K562 (cell line): ENCODE data around the gene MZB1. TPM values are rescaled to one million over a fixed set of nuclear protein-coding genes. Genes with fewer than 3 reads are reported as not detected.

Experiments
- CEBPB ChIP-seq: fragments of 450-650 bp; IDR thresholded peaks from 2 replicates; pipeline ENCODE4 v1.6.1; 2016; ENCODE audit warnings: missing genetic modification characterization, missing compliant biosample characterization
- DACH1 ChIP-seq: fragments of 450-650 bp; IDR thresholded peaks from 2 replicates; pipeline ENCODE4 v1.6.1; 2018; ENCODE audit not compliant: partially characterized antibody
- FOXJ2 ChIP-seq: fragments of 200-800 bp; sonication (Bioruptor generic); IDR thresholded peaks from 2 replicates; pipeline ENCODE4 v1.6.1; 2016; ENCODE audit warnings: missing genetic modification characterization, missing compliant biosample characterization
- GATAD2B ChIP-seq: fragments of 450-650 bp; IDR thresholded peaks from 2 replicates; pipeline ENCODE4 v1.6.1; 2017; ENCODE audit warnings: mild to moderate bottlenecking, borderline replicate concordance
- JUND ChIP-seq, 2 experiments: IDR thresholded peaks; 2 replicates in 1 of 2; 3 replicates in 1 of 2; pipeline ENCODE4 v1.6.1; 2011; ENCODE audit warnings: borderline replicate concordance in 2 of 2, low read depth in 2 of 2, low read length in 2 of 2, improper control_type of control experiment in 1 of 2, missing biosample characterization in 1 of 2, missing genetic modification characterization in 1 of 2, missing genetic modification reagents in 1 of 2
- MTA1 ChIP-seq: fragments of 450-650 bp; IDR thresholded peaks from 2 replicates; pipeline ENCODE4 v1.6.1; 2017; ENCODE audit warnings: borderline replicate concordance
- NR2C2 ChIP-seq, 2 experiments: fragments of 200-800 bp in 1 of 2; sonication (Bioruptor generic) in 1 of 2; sonication (generic) in 1 of 2; formaldehyde crosslinking in 1 of 2; IDR thresholded peaks; 2 replicates each; pipeline versions ENCODE4 v1.6.1 to v1.8.0; 2016 to 2022; ENCODE audit warnings: mild to moderate bottlenecking in 1 of 2, missing compliant biosample characterization in 1 of 2, missing genetic modification characterization in 1 of 2, missing genetic modification reagents in 1 of 2
- PHF8 ChIP-seq: fragments of 200-600 bp; sonication (generic); IDR thresholded peaks from 2 replicates; pipeline ENCODE4 v1.6.1; 2012; ENCODE audit warnings: mixed run types, mild to moderate bottlenecking, inconsistent platforms, low read length, moderate library complexity, borderline replicate concordance
- POLR2G ChIP-seq: fragments of 200-400 bp; formaldehyde crosslinking; IDR thresholded peaks from 2 replicates; pipeline ENCODE4 v1.6.1; 2017; ENCODE audit warnings: low read depth, mild to moderate bottlenecking, antibody characterized with exemption, low read length, moderate library complexity
- PRMT5 ChIP-seq: sonication (generic); formaldehyde crosslinking; IDR thresholded peaks from 2 replicates; pipeline ENCODE4 v1.5.0; 2020; ENCODE audit warnings: missing genetic modification reagents
- SNIP1 ChIP-seq: fragments of 450-650 bp; IDR thresholded peaks from 2 replicates; pipeline ENCODE4 v1.7.1; 2017; ENCODE audit warnings: low read depth, mild to moderate bottlenecking
- ZNF316 ChIP-seq: fragments of 450-650 bp; IDR thresholded peaks from 2 replicates; pipeline ENCODE4 v1.6.1; 2016
- ZNF586 ChIP-seq: fragments of 450-650 bp; formaldehyde crosslinking; conservative IDR thresholded peaks from 2 replicates; pipeline ENCODE4 v1.4.0; 2020; ENCODE audit warnings: mild to moderate bottlenecking, moderate library complexity
- polyA plus RNA-seq, 8 experiments: library from polyadenylated mRNA; depleted of rRNA in 4 of 8; stranded (reverse) in 5 of 8; unstranded in 3 of 8; fragments of >200 nt; fragmentation: Nextera tagmentation in 2 of 8; fragmentation: Illumina TruSeq in 1 of 8; extraction: Ambion mirVana in 2 of 8; extraction: Trizol in 1 of 8; gene quantifications; 2 replicates each; pipeline versions ENCODE4 v1.2.1 to v1.2.3, GENCODE V29; 2011 to 2014; ENCODE audit warnings: inconsistent platforms in 1 of 8, missing spikeins in 1 of 8
- total RNA-seq, 7 experiments: library from RNA; depleted of rRNA in 6 of 7; stranded (reverse); fragments of >200 nt in 6 of 7; fragmentation: Illumina TruSeq in 2 of 7; extraction: Trizol in 2 of 7; gene quantifications; 2 replicates each; pipeline versions ENCODE4 v1.2.1 to v1.2.3, GENCODE V29; 2011 to 2021; ENCODE audit warnings: low replicate concordance in 1 of 7
- TF ChIP-seq, protein P1 (sequence below), 2 experiments: fragments of 450-650 bp in 1 of 2; sonication (generic) in 1 of 2; formaldehyde crosslinking in 1 of 2; IDR thresholded peaks in 1 of 2; conservative IDR thresholded peaks in 1 of 2; 2 replicates each; pipeline versions ENCODE4 v1.6.1 to v1.8.1; 2016 to 2023; ENCODE audit warnings: mild to moderate bottlenecking in 2 of 2, moderate library complexity in 2 of 2, inconsistent platforms in 1 of 2, missing genetic modification reagents in 1 of 2
- TF ChIP-seq, protein P2 (sequence below): conservative IDR thresholded peaks from 2 replicates; pipeline ENCODE4 v1.6.1; 2011; ENCODE audit warnings: low read depth, mild to moderate bottlenecking, low read length; ENCODE audit not compliant: control insufficient read depth
- TF ChIP-seq, protein P3 (sequence below): fragments of 450-650 bp; IDR thresholded peaks from 2 replicates; pipeline ENCODE4 v1.6.1; 2017; ENCODE audit warnings: antibody characterized with exemption
- TF ChIP-seq, protein P4 (sequence below), 2 experiments: IDR thresholded peaks; 2 replicates each; pipeline ENCODE4 v1.6.1; 2011; ENCODE audit warnings: borderline replicate concordance in 1 of 2, control low read depth in 1 of 2, low read depth in 1 of 2, low read length in 1 of 2, mild to moderate bottlenecking in 1 of 2, mixed read lengths in 1 of 2, moderate library complexity in 1 of 2; ENCODE audit not compliant: insufficient read depth in 1 of 2, insufficient read length in 1 of 2, poor library complexity in 1 of 2, severe bottlenecking in 1 of 2; ENCODE audit errors: extremely low read depth in 1 of 2
- TF ChIP-seq, protein P5 (sequence below): sonication (generic); formaldehyde crosslinking; IDR thresholded peaks from 2 replicates; pipeline ENCODE4 v1.8.0; 2022; ENCODE audit warnings: mild to moderate bottlenecking, missing genetic modification reagents

Gene MZB1
- total and polyA plus RNA-seq, 9 of the 15 experiments (the other 6 are each of a cell fraction or from before 2014, with no cell fraction given), result 0.13 to 0.31 TPM; not detected in 7

DNA sequence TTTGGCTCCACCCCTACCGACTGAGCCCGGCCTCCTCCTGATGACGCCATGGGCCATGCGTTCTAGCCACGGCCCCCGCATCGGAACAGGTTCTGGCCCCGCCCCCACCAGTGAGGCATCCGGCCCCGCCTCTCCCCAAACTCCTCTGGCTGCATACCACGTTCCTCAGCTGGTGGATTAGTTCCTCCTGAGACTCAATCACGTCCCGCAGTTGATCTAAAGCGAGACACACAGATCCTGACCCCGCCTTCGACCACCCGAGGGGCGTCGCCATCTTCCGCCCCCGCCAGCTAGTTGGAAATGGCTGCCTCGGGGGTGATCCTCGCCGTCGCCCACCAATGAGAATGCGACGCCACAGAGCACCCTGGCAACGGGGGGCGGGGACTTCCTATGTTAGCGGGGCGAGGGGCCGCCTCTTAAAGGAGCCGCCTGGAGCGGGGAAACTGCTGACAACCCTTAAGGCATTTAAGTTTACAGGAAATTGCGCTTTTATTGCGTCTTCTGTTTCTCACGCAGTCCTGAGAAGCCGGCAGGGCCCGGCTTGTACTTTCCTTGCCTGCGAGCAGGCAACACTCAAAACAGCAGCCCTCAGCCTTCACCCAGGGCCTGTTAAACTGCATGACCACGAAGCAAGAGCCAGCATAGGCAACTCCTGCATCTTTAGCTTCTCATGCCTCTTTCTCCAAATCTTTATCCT, 14.2 kb upstream of the MZB1 start, which contains the start of gene SPATA24 (continued):
- TF ChIP-seq, protein P1, sequence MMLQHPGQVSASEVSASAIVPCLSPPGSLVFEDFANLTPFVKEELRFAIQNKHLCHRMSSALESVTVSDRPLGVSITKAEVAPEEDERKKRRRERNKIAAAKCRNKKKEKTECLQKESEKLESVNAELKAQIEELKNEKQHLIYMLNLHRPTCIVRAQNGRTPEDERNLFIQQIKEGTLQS (IDR thresholded peaks at IDR 0.05), result peak; percentile 90
- TF ChIP-seq, protein P1 (CRISPR knock-in tag; conservative IDR thresholded peaks at IDR 0.05), result no peak
- peak; percentile 81 for TF ChIP-seq JUND (IDR thresholded peaks at IDR 0.05; ENCODE audit: borderline replicate concordance, low read depth, low read length)
- TF ChIP-seq JUND (tag; IDR thresholded peaks at IDR 0.05; ENCODE audit: borderline replicate concordance, low read depth, low read length), result no peak; the same call in 2 of the 3 replicates
- no peak for TF ChIP-seq PRMT5 (CRISPR knock-in tag)
- TF ChIP-seq, protein P2, sequence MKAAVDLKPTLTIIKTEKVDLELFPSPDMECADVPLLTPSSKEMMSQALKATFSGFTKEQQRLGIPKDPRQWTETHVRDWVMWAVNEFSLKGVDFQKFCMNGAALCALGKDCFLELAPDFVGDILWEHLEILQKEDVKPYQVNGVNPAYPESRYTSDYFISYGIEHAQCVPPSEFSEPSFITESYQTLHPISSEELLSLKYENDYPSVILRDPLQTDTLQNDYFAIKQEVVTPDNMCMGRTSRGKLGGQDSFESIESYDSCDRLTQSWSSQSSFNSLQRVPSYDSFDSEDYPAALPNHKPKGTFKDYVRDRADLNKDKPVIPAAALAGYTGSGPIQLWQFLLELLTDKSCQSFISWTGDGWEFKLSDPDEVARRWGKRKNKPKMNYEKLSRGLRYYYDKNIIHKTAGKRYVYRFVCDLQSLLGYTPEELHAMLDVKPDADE, result peak; percentile 46; the same call in 1 of the 2 replicates
- TF ChIP-seq CEBPB (tag), result no peak
- TF ChIP-seq GATAD2B, result no peak
- TF ChIP-seq, protein P3, sequence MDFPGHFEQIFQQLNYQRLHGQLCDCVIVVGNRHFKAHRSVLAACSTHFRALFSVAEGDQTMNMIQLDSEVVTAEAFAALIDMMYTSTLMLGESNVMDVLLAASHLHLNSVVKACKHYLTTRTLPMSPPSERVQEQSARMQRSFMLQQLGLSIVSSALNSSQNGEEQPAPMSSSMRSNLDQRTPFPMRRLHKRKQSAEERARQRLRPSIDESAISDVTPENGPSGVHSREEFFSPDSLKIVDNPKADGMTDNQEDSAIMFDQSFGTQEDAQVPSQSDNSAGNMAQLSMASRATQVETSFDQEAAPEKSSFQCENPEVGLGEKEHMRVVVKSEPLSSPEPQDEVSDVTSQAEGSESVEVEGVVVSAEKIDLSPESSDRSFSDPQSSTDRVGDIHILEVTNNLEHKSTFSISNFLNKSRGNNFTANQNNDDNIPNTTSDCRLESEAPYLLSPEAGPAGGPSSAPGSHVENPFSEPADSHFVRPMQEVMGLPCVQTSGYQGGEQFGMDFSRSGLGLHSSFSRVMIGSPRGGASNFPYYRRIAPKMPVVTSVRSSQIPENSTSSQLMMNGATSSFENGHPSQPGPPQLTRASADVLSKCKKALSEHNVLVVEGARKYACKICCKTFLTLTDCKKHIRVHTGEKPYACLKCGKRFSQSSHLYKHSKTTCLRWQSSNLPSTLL, result peak; percentile 94
- TF ChIP-seq, protein P4, sequence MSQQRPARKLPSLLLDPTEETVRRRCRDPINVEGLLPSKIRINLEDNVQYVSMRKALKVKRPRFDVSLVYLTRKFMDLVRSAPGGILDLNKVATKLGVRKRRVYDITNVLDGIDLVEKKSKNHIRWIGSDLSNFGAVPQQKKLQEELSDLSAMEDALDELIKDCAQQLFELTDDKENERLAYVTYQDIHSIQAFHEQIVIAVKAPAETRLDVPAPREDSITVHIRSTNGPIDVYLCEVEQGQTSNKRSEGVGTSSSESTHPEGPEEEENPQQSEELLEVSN (IDR thresholded peaks at IDR 0.05; ENCODE audit: borderline replicate concordance in 1 of 2, extremely low read depth in 1 of 2, insufficient read depth in 1 of 2, insufficient read length in 1 of 2, low read depth in 1 of 2, low read length in 1 of 2, poor library complexity in 1 of 2, severe bottlenecking in 1 of 2), result peak; percentile 20 to 26
- TF ChIP-seq DACH1, result peak; percentile 67
- peak; percentile 59; the same call in 1 of the 2 replicates for TF ChIP-seq FOXJ2 (tag)
- peak; percentile 86 for TF ChIP-seq POLR2G
- peak; percentile 83 for TF ChIP-seq MTA1
- TF ChIP-seq SNIP1, result no peak
- TF ChIP-seq PHF8, result peak; percentile 67; the same call in 1 of the 2 replicates
- TF ChIP-seq NR2C2 (CRISPR knock-in tag; IDR thresholded peaks at IDR 0.05), result no peak
- peak; percentile 65 for TF ChIP-seq NR2C2 (tag; IDR thresholded peaks at IDR 0.05)
- TF ChIP-seq, protein P5, sequence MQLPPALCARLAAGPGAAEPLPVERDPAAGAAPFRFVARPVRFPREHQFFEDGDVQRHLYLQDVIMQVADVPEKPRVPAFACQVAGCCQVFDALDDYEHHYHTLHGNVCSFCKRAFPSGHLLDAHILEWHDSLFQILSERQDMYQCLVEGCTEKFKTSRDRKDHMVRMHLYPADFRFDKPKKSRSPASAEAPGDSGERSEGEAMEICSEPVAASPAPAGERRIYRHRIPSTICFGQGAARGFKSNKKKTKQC (CRISPR knock-in tag), result 0 out of 2 replicates have a peak, but pooled peaks have one; percentile 31
- TF ChIP-seq ZNF586 (CRISPR knock-in tag), result no peak
- peak; percentile 53; the same call in 1 of the 2 replicates for TF ChIP-seq ZNF316
